WTC11 (cell line): Measurements from ENCODE around the gene EP400. TPM values are rescaled to one million over a fixed set of nuclear protein-coding genes. Genes with fewer than 3 reads are reported as not detected.

Source experiments
- ATAC-seq: fragments of 200-7000 bp; cut with Tn5 transposase; 2 replicates; pipeline ENCODE4 v1.10.0; 2021; ENCODE audit warnings: mild to moderate bottlenecking, moderate library complexity
- CTCF ChIA-PET: fragments of 300-600 bp; sonication (Branson Sonifier 250); formaldehyde crosslinking; loops from one replicate; lab custom pipeline; 2021; ENCODE audit warnings: antibody characterized with exemption; lab: Charles Lee
- POLR2A ChIA-PET: fragments of 350-600 bp; sonication (Branson Sonifier 250); formaldehyde crosslinking; loops from one replicate; lab custom pipeline; 2021; ENCODE audit warnings: antibody characterized with exemption; lab: Charles Lee
- DNase-seq: peaks from one replicate; pipeline ENCODE4 v3.0.0; 2021; ENCODE audit warnings: low spot score
- H3K27ac Mint-ChIP-seq: 2 replicates; pipeline ENCODE4 v1.8.0; 2021; ENCODE audit warnings: mixed read lengths
- H3K27me3 Mint-ChIP-seq: 2 replicates; pipeline ENCODE4 v1.8.0; 2021; ENCODE audit warnings: low read depth, mild to moderate bottlenecking, moderate library complexity, mixed read lengths
- H3K36me3 Mint-ChIP-seq: 2 replicates; pipeline ENCODE4 v1.8.0; 2021; ENCODE audit warnings: mixed read lengths
- H3K4me1 Mint-ChIP-seq: 2 replicates; pipeline ENCODE4 v1.8.0; 2022; ENCODE audit warnings: mixed read lengths
- H3K4me3 Mint-ChIP-seq: 2 replicates; pipeline ENCODE4 v1.8.0; 2021; ENCODE audit warnings: mild to moderate bottlenecking, moderate library complexity, mixed read lengths
- H3K9me3 Mint-ChIP-seq: 2 replicates; pipeline ENCODE4 v1.8.0; 2021; ENCODE audit warnings: mixed read lengths
- CBFB ChIP-seq: sonication (generic); formaldehyde crosslinking; IDR thresholded peaks from 2 replicates; pipeline ENCODE4 v1.8.1; 2022; ENCODE audit warnings: mild to moderate bottlenecking, low read depth, missing genetic modification reagents
- CREM ChIP-seq: sonication (generic); formaldehyde crosslinking; IDR thresholded peaks from 2 replicates; pipeline ENCODE4 v1.8.1; 2022; ENCODE audit warnings: mild to moderate bottlenecking, missing genetic modification reagents, moderate library complexity
- ELF4 ChIP-seq: sonication (generic); formaldehyde crosslinking; IDR thresholded peaks from 2 replicates; pipeline ENCODE4 v1.8.1; 2022; ENCODE audit warnings: low read depth, mild to moderate bottlenecking, moderate library complexity, missing genetic modification reagents
- ESRRA ChIP-seq: sonication (generic); formaldehyde crosslinking; IDR thresholded peaks from 2 replicates; pipeline ENCODE4 v1.8.1; 2022; ENCODE audit warnings: mild to moderate bottlenecking, missing genetic modification reagents, borderline replicate concordance
- ETV6 ChIP-seq: sonication (generic); formaldehyde crosslinking; IDR thresholded peaks from 2 replicates; pipeline ENCODE4 v1.8.1; 2022; ENCODE audit warnings: mild to moderate bottlenecking, missing genetic modification reagents
- FOXJ3 ChIP-seq: sonication (generic); formaldehyde crosslinking; IDR thresholded peaks from 2 replicates; pipeline ENCODE4 v1.9.0; 2021; ENCODE audit warnings: missing genetic modification reagents, mild to moderate bottlenecking, borderline replicate concordance
- FOXK1 ChIP-seq: sonication (generic); formaldehyde crosslinking; IDR thresholded peaks from 2 replicates; pipeline ENCODE4 v1.8.0; 2022; ENCODE audit warnings: mild to moderate bottlenecking, moderate library complexity, missing genetic modification reagents
- GRHL2 ChIP-seq: fragments of 250-450 bp; sonication (Bioruptor Pico); IDR thresholded peaks from 2 replicates; pipeline ENCODE4 v1.8.0; 2022; ENCODE audit warnings: mild to moderate bottlenecking, moderate library complexity; ENCODE audit not compliant: insufficient replicate concordance, severe bottlenecking
- JAZF1 ChIP-seq: fragments of 250-450 bp; sonication (Bioruptor Pico); IDR thresholded peaks from 2 replicates; pipeline ENCODE4 v1.9.0; 2021; ENCODE audit warnings: moderate library complexity, mild to moderate bottlenecking, inconsistent platforms
- KAT7 ChIP-seq: sonication (generic); formaldehyde crosslinking; IDR thresholded peaks from 2 replicates; pipeline ENCODE4 v1.8.1; 2023; ENCODE audit warnings: missing genetic modification reagents, mild to moderate bottlenecking, borderline replicate concordance
- MXD4 ChIP-seq: fragments of 250-450 bp; sonication (Bioruptor Pico); IDR thresholded peaks from 2 replicates; pipeline ENCODE4 v1.8.0; 2021; ENCODE audit warnings: mild to moderate bottlenecking, moderate library complexity, borderline replicate concordance
- OVOL2 ChIP-seq: fragments of 250-450 bp; sonication (Bioruptor Pico); IDR thresholded peaks from 2 replicates; pipeline ENCODE4 v1.9.0; 2021; ENCODE audit warnings: mild to moderate bottlenecking, borderline replicate concordance
- RELA ChIP-seq: sonication (generic); formaldehyde crosslinking; IDR thresholded peaks from 2 replicates; pipeline ENCODE4 v1.8.1; 2022; ENCODE audit warnings: missing genetic modification reagents, mild to moderate bottlenecking, borderline replicate concordance
- TEAD1 ChIP-seq: sonication (generic); formaldehyde crosslinking; IDR thresholded peaks from 2 replicates; pipeline ENCODE4 v1.8.0; 2022; ENCODE audit warnings: mild to moderate bottlenecking, missing genetic modification reagents
- ZNF138 ChIP-seq: sonication (generic); formaldehyde crosslinking; conservative IDR thresholded peaks from 2 replicates; pipeline ENCODE4 v1.8.1; 2022; ENCODE audit warnings: mild to moderate bottlenecking, moderate library complexity, missing genetic modification reagents
- ZNF263 ChIP-seq: sonication (generic); formaldehyde crosslinking; IDR thresholded peaks from 2 replicates; pipeline ENCODE4 v1.8.1; 2022; ENCODE audit warnings: low read depth, mild to moderate bottlenecking, moderate library complexity, missing genetic modification reagents
- ZNF423 ChIP-seq: fragments of 250-450 bp; sonication (Bioruptor Pico); IDR thresholded peaks from 2 replicates; pipeline ENCODE4 v2.1.2; 2022; ENCODE audit warnings: mild to moderate bottlenecking, moderate library complexity
- total RNA-seq: library from RNA; stranded (reverse); gene quantifications from 3 replicates; pipeline ENCODE4 v1.2.3, GENCODE V29; 2021
- TF ChIP-seq, protein P1 (sequence below): sonication (generic); formaldehyde crosslinking; IDR thresholded peaks from 2 replicates; pipeline ENCODE4 v1.8.0; 2023; ENCODE audit warnings: mild to moderate bottlenecking, missing genetic modification reagents
- TF ChIP-seq, protein P2 (sequence below): sonication (generic); formaldehyde crosslinking; IDR thresholded peaks from 2 replicates; pipeline ENCODE4 v1.8.1; 2022; ENCODE audit warnings: low read depth, mild to moderate bottlenecking, moderate library complexity, missing genetic modification reagents, borderline replicate concordance
- TF ChIP-seq, protein P3 (sequence below): sonication (generic); formaldehyde crosslinking; IDR thresholded peaks from 2 replicates; pipeline ENCODE4 v1.8.0; 2022; ENCODE audit warnings: mild to moderate bottlenecking, missing genetic modification reagents
- TF ChIP-seq, protein P4 (sequence below): sonication (generic); formaldehyde crosslinking; IDR thresholded peaks from 2 replicates; pipeline ENCODE4 v1.8.0; 2023; ENCODE audit warnings: missing genetic modification reagents, mild to moderate bottlenecking, borderline replicate concordance
- TF ChIP-seq, protein P5 (sequence below): fragments of 250-450 bp; sonication (Bioruptor Pico); conservative IDR thresholded peaks from 2 replicates; pipeline ENCODE4 v1.9.0; 2021; ENCODE audit warnings: mild to moderate bottlenecking

EP400 gene
- total RNA-seq, 1 experiment from 2014 or later: 75.8 TPM

DNA sequence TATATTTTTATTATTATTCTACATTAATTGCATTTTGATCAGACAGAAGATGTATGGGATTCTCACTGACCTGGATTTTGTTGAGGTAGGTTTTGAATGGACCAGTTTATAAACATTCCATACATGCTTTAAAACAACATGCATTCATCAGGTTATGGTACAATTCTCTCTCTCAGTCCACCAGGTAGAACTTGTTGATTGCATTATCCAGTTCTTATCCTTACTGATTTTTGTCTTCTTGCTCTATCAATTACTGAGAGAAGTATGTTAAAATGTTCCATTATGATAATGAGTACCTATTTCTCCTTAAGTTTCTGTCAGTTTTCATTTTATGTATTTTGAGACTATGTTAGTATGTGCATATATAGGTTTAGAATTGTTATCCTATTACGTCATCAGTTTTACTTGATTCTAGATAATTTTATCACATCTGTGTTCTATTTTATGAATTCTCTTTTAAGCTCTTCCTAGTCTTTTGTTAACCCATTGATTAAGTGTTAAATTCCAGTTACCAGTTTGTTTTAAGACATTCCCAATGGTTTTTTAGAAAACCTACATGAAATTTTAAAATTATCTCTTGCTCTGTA lies 50.6 kb downstream of the EP400 start:
- Mint-ChIP-seq H3K4me3 (no peak overlapping the region), H3K9me3 (no peaks in the 10 kb centered on the region), H3K4me1 (peaks cover 12% of the 10 kb centered on the region), H3K36me3 (peaks cover 15% of the 10 kb centered on the region), H3K27ac (no peak overlapping the region), H3K27me3 (no peaks in the 10 kb centered on the region)
- ChIA-PET CTCF (interaction anchor here (0.7 kb wide), 1 partner anchor 129 kb away, joined by 3 read pairs; no protein-coding TSS in a partner anchor), POLR2A (no interaction called here)
- no peak for ATAC-seq
- TF ChIP-seq ZNF423 (CRISPR knock-in tag) (no peak), KAT7 (CRISPR knock-in tag) (no peak), JAZF1 (no peak), FOXK1 (no peak), CREM (CRISPR knock-in tag) (no peak), ZNF263 (CRISPR knock-in tag) (no peak), GRHL2 (CRISPR knock-in tag) (no peak), RELA (CRISPR knock-in tag) (no peak)
- TF ChIP-seq, protein P1, sequence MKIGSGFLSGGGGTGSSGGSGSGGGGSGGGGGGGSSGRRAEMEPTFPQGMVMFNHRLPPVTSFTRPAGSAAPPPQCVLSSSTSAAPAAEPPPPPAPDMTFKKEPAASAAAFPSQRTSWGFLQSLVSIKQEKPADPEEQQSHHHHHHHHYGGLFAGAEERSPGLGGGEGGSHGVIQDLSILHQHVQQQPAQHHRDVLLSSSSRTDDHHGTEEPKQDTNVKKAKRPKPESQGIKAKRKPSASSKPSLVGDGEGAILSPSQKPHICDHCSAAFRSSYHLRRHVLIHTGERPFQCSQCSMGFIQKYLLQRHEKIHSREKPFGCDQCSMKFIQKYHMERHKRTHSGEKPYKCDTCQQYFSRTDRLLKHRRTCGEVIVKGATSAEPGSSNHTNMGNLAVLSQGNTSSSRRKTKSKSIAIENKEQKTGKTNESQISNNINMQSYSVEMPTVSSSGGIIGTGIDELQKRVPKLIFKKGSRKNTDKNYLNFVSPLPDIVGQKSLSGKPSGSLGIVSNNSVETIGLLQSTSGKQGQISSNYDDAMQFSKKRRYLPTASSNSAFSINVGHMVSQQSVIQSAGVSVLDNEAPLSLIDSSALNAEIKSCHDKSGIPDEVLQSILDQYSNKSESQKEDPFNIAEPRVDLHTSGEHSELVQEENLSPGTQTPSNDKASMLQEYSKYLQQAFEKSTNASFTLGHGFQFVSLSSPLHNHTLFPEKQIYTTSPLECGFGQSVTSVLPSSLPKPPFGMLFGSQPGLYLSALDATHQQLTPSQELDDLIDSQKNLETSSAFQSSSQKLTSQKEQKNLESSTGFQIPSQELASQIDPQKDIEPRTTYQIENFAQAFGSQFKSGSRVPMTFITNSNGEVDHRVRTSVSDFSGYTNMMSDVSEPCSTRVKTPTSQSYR (CRISPR knock-in tag): no peak
- TF ChIP-seq, protein P2, sequence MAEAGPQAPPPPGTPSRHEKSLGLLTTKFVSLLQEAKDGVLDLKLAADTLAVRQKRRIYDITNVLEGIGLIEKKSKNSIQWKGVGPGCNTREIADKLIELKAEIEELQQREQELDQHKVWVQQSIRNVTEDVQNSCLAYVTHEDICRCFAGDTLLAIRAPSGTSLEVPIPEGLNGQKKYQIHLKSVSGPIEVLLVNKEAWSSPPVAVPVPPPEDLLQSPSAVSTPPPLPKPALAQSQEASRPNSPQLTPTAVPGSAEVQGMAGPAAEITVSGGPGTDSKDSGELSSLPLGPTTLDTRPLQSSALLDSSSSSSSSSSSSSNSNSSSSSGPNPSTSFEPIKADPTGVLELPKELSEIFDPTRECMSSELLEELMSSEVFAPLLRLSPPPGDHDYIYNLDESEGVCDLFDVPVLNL (CRISPR knock-in tag): no peak
- no peak for DNase-seq

DNA sequence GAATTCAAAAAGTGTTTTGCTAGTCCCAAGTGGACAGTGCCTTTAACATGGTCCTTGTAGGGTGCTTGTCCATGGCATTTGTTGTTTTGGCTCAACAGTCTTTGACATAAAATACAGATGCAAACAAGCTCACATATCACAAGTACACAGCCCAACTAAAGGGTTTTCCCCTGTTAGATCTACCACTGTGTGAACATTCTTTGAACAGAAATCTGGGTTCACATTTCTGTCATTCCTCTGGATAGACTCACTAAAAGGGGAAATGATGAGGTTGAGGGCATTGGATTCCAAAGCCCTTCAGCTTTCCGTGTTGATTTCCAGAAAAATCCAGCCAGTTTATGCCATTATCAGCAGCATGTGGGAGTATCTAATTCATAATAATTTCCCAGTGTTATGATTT lies 54.1 kb downstream of the EP400 start:
- CTCF ChIA-PET: interaction anchor here (0.8 kb wide), 1 partner anchor 249 kb away, joined by 3 read pairs; no protein-coding TSS in a partner anchor
- H3K9me3 Mint-ChIP-seq: no peaks in the 10 kb centered on the region
- POLR2A ChIA-PET: no interaction called here
- DNase-seq: no peak
- H3K36me3 Mint-ChIP-seq: peaks cover 36% of the 10 kb centered on the region
- no peak overlapping the region for H3K27ac Mint-ChIP-seq
- H3K27me3 Mint-ChIP-seq: no peaks in the 10 kb centered on the region
- peaks cover 5% of the 10 kb centered on the region for H3K4me1 Mint-ChIP-seq
- no peak overlapping the region for H3K4me3 Mint-ChIP-seq
- ATAC-seq: no peak
- TF ChIP-seq ESRRA (CRISPR knock-in tag) (no peak), ELF4 (CRISPR knock-in tag) (no peak), FOXJ3 (no peak), GRHL2 (CRISPR knock-in tag) (no peak), OVOL2 (CRISPR knock-in tag) (no peak), ETV6 (no peak), RELA (CRISPR knock-in tag) (no peak), CBFB (CRISPR knock-in tag) (no peak), ZNF138 (no peak), MXD4 (CRISPR knock-in tag) (no peak), TEAD1 (CRISPR knock-in tag) (no peak)
- TF ChIP-seq, protein P3, sequence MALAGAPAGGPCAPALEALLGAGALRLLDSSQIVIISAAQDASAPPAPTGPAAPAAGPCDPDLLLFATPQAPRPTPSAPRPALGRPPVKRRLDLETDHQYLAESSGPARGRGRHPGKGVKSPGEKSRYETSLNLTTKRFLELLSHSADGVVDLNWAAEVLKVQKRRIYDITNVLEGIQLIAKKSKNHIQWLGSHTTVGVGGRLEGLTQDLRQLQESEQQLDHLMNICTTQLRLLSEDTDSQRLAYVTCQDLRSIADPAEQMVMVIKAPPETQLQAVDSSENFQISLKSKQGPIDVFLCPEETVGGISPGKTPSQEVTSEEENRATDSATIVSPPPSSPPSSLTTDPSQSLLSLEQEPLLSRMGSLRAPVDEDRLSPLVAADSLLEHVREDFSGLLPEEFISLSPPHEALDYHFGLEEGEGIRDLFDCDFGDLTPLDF (CRISPR knock-in tag): no peak
- TF ChIP-seq, protein P4, sequence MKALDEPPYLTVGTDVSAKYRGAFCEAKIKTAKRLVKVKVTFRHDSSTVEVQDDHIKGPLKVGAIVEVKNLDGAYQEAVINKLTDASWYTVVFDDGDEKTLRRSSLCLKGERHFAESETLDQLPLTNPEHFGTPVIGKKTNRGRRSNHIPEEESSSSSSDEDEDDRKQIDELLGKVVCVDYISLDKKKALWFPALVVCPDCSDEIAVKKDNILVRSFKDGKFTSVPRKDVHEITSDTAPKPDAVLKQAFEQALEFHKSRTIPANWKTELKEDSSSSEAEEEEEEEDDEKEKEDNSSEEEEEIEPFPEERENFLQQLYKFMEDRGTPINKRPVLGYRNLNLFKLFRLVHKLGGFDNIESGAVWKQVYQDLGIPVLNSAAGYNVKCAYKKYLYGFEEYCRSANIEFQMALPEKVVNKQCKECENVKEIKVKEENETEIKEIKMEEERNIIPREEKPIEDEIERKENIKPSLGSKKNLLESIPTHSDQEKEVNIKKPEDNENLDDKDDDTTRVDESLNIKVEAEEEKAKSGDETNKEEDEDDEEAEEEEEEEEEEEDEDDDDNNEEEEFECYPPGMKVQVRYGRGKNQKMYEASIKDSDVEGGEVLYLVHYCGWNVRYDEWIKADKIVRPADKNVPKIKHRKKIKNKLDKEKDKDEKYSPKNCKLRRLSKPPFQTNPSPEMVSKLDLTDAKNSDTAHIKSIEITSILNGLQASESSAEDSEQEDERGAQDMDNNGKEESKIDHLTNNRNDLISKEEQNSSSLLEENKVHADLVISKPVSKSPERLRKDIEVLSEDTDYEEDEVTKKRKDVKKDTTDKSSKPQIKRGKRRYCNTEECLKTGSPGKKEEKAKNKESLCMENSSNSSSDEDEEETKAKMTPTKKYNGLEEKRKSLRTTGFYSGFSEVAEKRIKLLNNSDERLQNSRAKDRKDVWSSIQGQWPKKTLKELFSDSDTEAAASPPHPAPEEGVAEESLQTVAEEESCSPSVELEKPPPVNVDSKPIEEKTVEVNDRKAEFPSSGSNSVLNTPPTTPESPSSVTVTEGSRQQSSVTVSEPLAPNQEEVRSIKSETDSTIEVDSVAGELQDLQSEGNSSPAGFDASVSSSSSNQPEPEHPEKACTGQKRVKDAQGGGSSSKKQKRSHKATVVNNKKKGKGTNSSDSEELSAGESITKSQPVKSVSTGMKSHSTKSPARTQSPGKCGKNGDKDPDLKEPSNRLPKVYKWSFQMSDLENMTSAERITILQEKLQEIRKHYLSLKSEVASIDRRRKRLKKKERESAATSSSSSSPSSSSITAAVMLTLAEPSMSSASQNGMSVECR (CRISPR knock-in tag): no peak
- TF ChIP-seq, protein P5, sequence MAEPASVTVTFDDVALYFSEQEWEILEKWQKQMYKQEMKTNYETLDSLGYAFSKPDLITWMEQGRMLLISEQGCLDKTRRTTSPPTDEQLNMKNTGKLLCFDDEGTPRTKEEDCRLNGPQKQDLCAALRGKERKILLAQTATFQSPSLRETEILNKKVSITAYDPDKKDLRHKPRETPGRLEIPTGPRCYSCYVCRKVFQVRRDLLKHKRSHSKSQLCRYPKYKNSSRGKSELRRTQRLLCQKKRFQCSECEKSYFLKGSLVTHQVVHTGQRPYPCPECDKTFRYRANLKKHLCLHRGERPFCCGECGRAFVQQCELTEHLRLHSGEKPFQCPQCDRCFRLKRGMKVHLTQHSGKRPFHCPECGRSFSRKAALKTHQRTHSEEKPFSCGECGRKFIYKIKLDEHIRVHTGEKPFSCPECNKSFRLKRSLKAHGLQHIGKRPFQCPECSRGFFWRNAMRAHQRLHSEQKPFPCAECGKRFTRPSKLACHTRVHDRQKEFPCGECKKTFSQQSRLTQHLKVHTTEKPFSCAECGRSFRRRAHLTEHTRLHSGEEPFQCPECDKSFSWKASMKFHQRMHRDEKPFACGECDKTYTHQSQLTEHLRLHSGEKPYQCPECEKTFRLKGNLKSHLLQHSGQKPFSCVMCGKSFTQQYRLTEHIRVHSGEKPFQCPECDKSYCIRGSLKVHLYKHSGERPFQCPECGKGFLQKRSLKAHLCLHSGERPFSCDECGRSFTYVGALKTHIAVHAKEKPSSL (CRISPR knock-in tag): no peak
